ENCODE data around the gene LRRC8C.
"Not testable (repeated sequence)": the region's sequence is repeated elsewhere in the genome, so short reads cannot be mapped to it uniquely, and the experiment has no call there.

GRCh38 chr1:89704885-89705284 lies 72.0 kb downstream of the LRRC8C start:
- not testable (repeated sequence) for TF ChIP-seq CTCF, EZH2 (IDR thresholded peaks at IDR 0.05)
